NCI-H1417 (cell line): ENCODE results near the gene GGT6.

Experiments used
- DNase-seq, 3 experiments: peaks; one replicate each; lab custom pipeline; 2025; lab: John Stamatoyannopoulos, UW

The GGT6 gene

GRCh38 chr17:4539025-4539424 is 21.4 kb downstream of the GGT6 start:
- peak in 1 of 3 experiments; percentile 17 for DNase-seq

GRCh38 chr17:4538236-4539002 is 22.0 kb downstream of the GGT6 start:
- no peak for DNase-seq

GRCh38 chr17:4537451-4538235 is 22.7 kb downstream of the GGT6 start:
- DNase-seq = no peak

- DNase-seq = no peak
These were observed 23.5 kb downstream of the GGT6 start for GRCh38 chr17:4536742-4537411.

GRCh38 chr17:4536259-4536741 is 24.1 kb downstream of the GGT6 start:
- DNase-seq = no peak

GRCh38 chr17:4535667-4536258 is 24.6 kb downstream of the GGT6 start:
- no peak for DNase-seq

- no peak for DNase-seq
These were observed 25.3 kb downstream of the GGT6 start for GRCh38 chr17:4534928-4535666.

GRCh38 chr17:4534515-4534914 is 25.9 kb downstream of the GGT6 start:
- peak in 1 of 3 experiments; percentile 23 for DNase-seq

- DNase-seq = peak in 2 of 3 experiments; percentile 47 to 56
These were observed 26.6 kb downstream of the GGT6 start for GRCh38 chr17:4533523-4534504.

- no peak for DNase-seq
These were observed 27.4 kb downstream of the GGT6 start for GRCh38 chr17:4532860-4533522.

- DNase-seq = no peak
These were observed 28.2 kb downstream of the GGT6 start for GRCh38 chr17:4531988-4532736.

- DNase-seq = no peak
These were observed 29.3 kb downstream of the GGT6 start for GRCh38 chr17:4530799-4531730.

GRCh38 chr17:4529533-4530152 is 30.7 kb downstream of the GGT6 start:
- DNase-seq = peak in 1 of 3 experiments; percentile 1

GRCh38 chr17:4527566-4528125 is 32.7 kb downstream of the GGT6 start:
- no peak for DNase-seq

GRCh38 chr17:4527134-4527533 is 33.2 kb downstream of the GGT6 start:
- DNase-seq = no peak

- DNase-seq = no peak
These were observed 34.5 kb downstream of the GGT6 start for GRCh38 chr17:4525691-4526397.
